Osteoblast (primary cell): ENCODE measurements around the gene GPATCH4. TPM values are rescaled to one million over a fixed set of nuclear protein-coding genes. Genes with fewer than 3 reads are reported as not detected.

Experiments
- DNase-seq: peaks from one replicate; pipeline ENCODE4 v3.0.0; 2011; ENCODE audit warnings: low spot score, mixed read lengths; ENCODE audit not compliant: insufficient read length; ENCODE audit errors: missing footprints
- H2AFZ ChIP-seq: 2 replicates; pipeline ENCODE4 v1.6.0; 2011; ENCODE audit warnings: mild to moderate bottlenecking, low read length
- H3K27ac ChIP-seq: 2 replicates; pipeline ENCODE4 v1.5.1; 2011; ENCODE audit warnings: mild to moderate bottlenecking, low read depth, low read length, moderate library complexity
- H3K27me3 ChIP-seq: 2 replicates; pipeline ENCODE4 v1.6.0; 2012; ENCODE audit warnings: mild to moderate bottlenecking, control low read depth, inconsistent platforms, low read length, moderate library complexity; ENCODE audit not compliant: insufficient read depth
- H3K36me3 ChIP-seq: 2 replicates; pipeline ENCODE4 v1.5.1; 2011; ENCODE audit warnings: mild to moderate bottlenecking, low read length, control low read depth, moderate library complexity; ENCODE audit not compliant: insufficient read depth
- H3K4me1 ChIP-seq: 2 replicates; pipeline ENCODE4 v1.5.1; 2011; ENCODE audit warnings: mild to moderate bottlenecking, low read length, control low read depth, moderate library complexity; ENCODE audit not compliant: insufficient read depth
- H3K4me2 ChIP-seq: 2 replicates; pipeline ENCODE4 v1.6.0; 2011; ENCODE audit warnings: mild to moderate bottlenecking, low read length; ENCODE audit not compliant: insufficient read depth
- H3K4me3 ChIP-seq: fragments of 200-600 bp; sonication (generic); 3 replicates; pipeline ENCODE4 v1.5.1; 2012; ENCODE audit warnings: mild to moderate bottlenecking, low read length, inconsistent platforms; ENCODE audit not compliant: insufficient read depth
- H3K79me2 ChIP-seq: 2 replicates; pipeline ENCODE4 v1.6.0; 2012; ENCODE audit warnings: mild to moderate bottlenecking, low read length, control low read depth, inconsistent platforms; ENCODE audit not compliant: insufficient read depth
- H3K9me3 ChIP-seq: 2 replicates; pipeline ENCODE4 v1.5.1; 2011; ENCODE audit warnings: low read depth, low read length, control low read depth
- H4K20me1 ChIP-seq: 2 replicates; pipeline ENCODE4 v1.6.0; 2012; ENCODE audit warnings: mild to moderate bottlenecking, low read length, control low read depth; ENCODE audit not compliant: insufficient read depth
- total RNA-seq: library from RNA; depleted of rRNA; stranded (reverse); fragments of >200 nt; gene quantifications from 2 replicates; pipeline ENCODE4 v1.2.3, GENCODE V29; 2012
- TF ChIP-seq, protein P1 (sequence below): IDR thresholded peaks from 2 replicates; pipeline ENCODE4 v1.5.1; 2011; ENCODE audit warnings: mild to moderate bottlenecking, low read depth, low read length, moderate library complexity; ENCODE audit errors: extremely low read depth

Gene GPATCH4
- total RNA-seq, 1 donor, result 8.0 TPM

GRCh38 chr1:156627313-156627880 is 26.1 kb upstream of the GPATCH4 start:
- no peaks in the 10 kb centered on the region for H3K36me3 ChIP-seq
- no peak overlapping the region for H3K27ac ChIP-seq
- H3K27me3 ChIP-seq, result peaks cover 58% of the 10 kb centered on the region
- H2AFZ ChIP-seq, result no peak overlapping the region
- H3K4me1 ChIP-seq, result no peaks in the 10 kb centered on the region
- H3K4me2 ChIP-seq, result no peak overlapping the region
- no peak overlapping the region for H3K4me3 ChIP-seq
- no peaks in the 10 kb centered on the region for H3K79me2 ChIP-seq
- H4K20me1 ChIP-seq, result no peaks in the 10 kb centered on the region
- no peaks in the 10 kb centered on the region for H3K9me3 ChIP-seq
- DNase-seq, result peak; percentile 91
- TF ChIP-seq, protein P1, sequence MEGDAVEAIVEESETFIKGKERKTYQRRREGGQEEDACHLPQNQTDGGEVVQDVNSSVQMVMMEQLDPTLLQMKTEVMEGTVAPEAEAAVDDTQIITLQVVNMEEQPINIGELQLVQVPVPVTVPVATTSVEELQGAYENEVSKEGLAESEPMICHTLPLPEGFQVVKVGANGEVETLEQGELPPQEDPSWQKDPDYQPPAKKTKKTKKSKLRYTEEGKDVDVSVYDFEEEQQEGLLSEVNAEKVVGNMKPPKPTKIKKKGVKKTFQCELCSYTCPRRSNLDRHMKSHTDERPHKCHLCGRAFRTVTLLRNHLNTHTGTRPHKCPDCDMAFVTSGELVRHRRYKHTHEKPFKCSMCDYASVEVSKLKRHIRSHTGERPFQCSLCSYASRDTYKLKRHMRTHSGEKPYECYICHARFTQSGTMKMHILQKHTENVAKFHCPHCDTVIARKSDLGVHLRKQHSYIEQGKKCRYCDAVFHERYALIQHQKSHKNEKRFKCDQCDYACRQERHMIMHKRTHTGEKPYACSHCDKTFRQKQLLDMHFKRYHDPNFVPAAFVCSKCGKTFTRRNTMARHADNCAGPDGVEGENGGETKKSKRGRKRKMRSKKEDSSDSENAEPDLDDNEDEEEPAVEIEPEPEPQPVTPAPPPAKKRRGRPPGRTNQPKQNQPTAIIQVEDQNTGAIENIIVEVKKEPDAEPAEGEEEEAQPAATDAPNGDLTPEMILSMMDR, result peak; percentile 82

DNA sequence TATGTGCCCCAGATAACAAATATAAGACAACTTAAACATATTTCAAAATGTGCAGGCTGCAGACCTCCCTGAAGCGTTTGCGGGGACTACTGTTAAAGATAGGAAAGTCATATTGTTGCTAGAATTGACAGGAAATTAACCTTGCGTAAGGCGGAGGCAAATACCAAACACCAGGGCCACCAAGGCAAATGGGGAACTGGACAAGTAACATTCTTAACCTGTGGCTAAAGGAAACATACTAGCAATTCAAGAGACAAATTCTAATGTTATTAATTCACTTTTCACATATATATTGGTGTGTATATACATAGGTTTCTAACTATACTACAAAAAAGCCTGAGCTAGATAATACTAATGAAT is 24.8 kb upstream of the GPATCH4 start:
- DNase-seq, result no peak
- Histone ChIP-seq H2AFZ (no peak overlapping the region), H3K9me3 (no peaks in the 10 kb centered on the region), H3K79me2 (no peaks in the 10 kb centered on the region), H3K27me3 (peaks cover 56% of the 10 kb centered on the region), H3K4me2 (no peak overlapping the region), H3K4me3 (no peak overlapping the region), H3K4me1 (no peaks in the 10 kb centered on the region), H4K20me1 (no peaks in the 10 kb centered on the region), H3K27ac (no peak overlapping the region), H3K36me3 (no peaks in the 10 kb centered on the region)
- TF ChIP-seq, protein P1, result peak; percentile 3

DNA sequence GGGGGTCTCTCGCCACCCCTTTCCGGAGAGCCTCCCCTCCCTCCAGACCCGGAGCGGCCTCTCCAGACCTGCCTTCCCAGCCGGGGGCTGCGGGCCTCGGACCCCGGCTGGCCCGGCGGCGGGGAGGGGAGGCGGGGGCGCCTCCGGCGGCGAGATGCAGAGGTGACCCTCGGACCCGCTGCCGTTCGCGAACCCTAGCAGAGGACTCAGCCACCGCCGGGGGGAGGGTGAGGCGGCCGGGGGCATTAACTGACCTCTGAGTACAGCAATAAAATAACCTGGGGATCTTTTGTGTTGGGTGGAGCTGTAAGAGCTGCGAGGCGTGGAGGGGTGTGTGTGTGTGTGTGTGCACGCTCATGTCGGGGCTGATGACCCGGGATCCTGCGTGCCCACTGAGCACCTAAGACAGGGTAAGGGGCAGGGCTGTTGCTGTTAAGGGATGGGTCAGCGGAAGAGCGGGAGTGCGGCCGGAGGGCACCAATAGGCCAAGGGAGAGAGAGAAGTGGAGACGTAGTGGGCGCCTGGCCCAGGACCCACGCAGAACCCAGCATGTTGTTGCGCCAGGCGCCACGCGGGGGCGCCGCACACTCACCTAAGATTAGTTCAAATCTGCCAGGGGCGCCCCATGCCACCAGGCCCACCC is 24.3 kb upstream of the GPATCH4 start:
- TF ChIP-seq, protein P1, result peak; percentile 74
- Histone ChIP-seq H3K4me3 (no peak overlapping the region), H3K36me3 (no peaks in the 10 kb centered on the region), H3K27ac (no peak overlapping the region), H4K20me1 (no peaks in the 10 kb centered on the region), H3K4me2 (no peak overlapping the region), H2AFZ (no peak overlapping the region), H3K27me3 (peaks cover 56% of the 10 kb centered on the region), H3K4me1 (no peaks in the 10 kb centered on the region), H3K9me3 (no peaks in the 10 kb centered on the region), H3K79me2 (no peaks in the 10 kb centered on the region)
- DNase-seq, result peak; percentile 90

DNA sequence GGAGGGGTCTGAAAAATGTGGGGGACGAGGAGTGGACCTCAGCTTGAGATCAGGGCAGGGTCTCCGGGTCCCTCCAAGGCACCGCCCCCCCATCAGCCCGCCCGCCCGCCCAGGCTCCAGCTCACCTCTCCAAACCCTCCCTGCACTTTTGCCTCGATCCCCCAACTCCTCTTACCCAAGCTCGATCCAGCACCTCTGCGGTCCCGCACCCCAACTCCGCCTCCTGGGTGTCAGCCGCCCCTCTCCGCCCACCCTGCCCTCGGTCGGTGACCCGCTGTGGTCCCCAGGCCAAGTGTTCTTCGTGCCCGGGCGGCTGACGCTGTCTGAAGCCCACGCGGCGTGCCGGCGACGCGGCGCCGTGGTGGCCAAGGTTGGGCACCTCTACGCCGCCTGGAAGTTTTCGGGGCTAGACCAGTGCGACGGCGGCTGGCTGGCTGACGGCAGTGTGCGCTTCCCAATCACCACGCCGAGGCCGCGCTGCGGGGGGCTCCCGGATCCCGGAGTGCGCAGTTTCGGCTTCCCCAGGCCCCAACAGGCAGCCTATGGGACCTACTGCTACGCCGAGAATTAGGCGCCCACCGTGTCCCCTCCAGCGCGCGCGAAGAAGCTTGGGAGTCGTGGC is 23.6 kb upstream of the GPATCH4 start:
- Histone ChIP-seq H3K27me3 (peaks cover 56% of the 10 kb centered on the region), H3K4me1 (no peaks in the 10 kb centered on the region), H3K4me2 (peak overlapping the region; percentile 61), H3K36me3 (no peaks in the 10 kb centered on the region), H4K20me1 (no peaks in the 10 kb centered on the region), H3K79me2 (no peaks in the 10 kb centered on the region), H2AFZ (no peak overlapping the region), H3K27ac (no peak overlapping the region), H3K9me3 (no peaks in the 10 kb centered on the region), H3K4me3 (no peak overlapping the region)
- DNase-seq, result no peak
- TF ChIP-seq, protein P1, result no peak
